Activated CD4-positive, alpha-beta T cell treated with anti-CD3 and anti-CD28 coated beads for 36 hours (primary cell): ENCODE results near the gene KLHL3. TPM values are rescaled to one million over a fixed set of nuclear protein-coding genes. Genes with fewer than 3 reads are reported as not detected.

Experiments
- ATAC-seq: fragments of 200-7000 bp; cut with Tn5 transposase; one replicate; pipeline ENCODE4 v1.10.0; 2021; ENCODE audit warnings: mild to moderate bottlenecking, moderate library complexity
- CTCF ChIA-PET: fragments of 350-600 bp; sonication (Branson Sonifier 250); formaldehyde crosslinking; loops from one replicate; lab custom pipeline; 2021; ENCODE audit warnings: antibody characterized with exemption; lab: Charles Lee
- POLR2A ChIA-PET: fragments of 350-600 bp; sonication (Branson Sonifier 250); formaldehyde crosslinking; loops from one replicate; lab custom pipeline; 2021; ENCODE audit warnings: antibody characterized with exemption, inconsistent platforms; lab: Charles Lee
- DNase-seq: peaks from one replicate; pipeline ENCODE4 v3.0.0-alpha.2; 2020
- H3K27ac Mint-ChIP-seq: one replicate; pipeline ENCODE4 v1.8.0; 2021; ENCODE audit warnings: mixed read lengths
- H3K27me3 Mint-ChIP-seq: one replicate; pipeline ENCODE4 v1.8.0; 2021; ENCODE audit warnings: mixed read lengths
- H3K36me3 Mint-ChIP-seq: one replicate; pipeline ENCODE4 v1.8.0; 2021; ENCODE audit warnings: low read depth, mixed read lengths
- H3K4me1 Mint-ChIP-seq: one replicate; pipeline ENCODE4 v1.8.0; 2021; ENCODE audit warnings: mixed read lengths
- H3K4me3 Mint-ChIP-seq: one replicate; pipeline ENCODE4 v1.8.0; 2021; ENCODE audit warnings: mild to moderate bottlenecking, moderate library complexity, mixed read lengths
- H3K9me3 Mint-ChIP-seq: one replicate; pipeline ENCODE4 v1.8.0; 2021; ENCODE audit warnings: low read depth, mixed read lengths
- intact Hi-C, 2 experiments: fragments of 100-400 bp; cut with DNase I in 1 of 2; cut with micrococcal nuclease in 1 of 2; formaldehyde crosslinking; loops; one replicate each; pipeline versions ENCODE4 v1.14.2 to v1.15.1; 2022 to 2024; cut with DNase I, micrococcal nuclease
- total RNA-seq, 2 experiments: library from RNA; stranded (reverse); gene quantifications; one replicate each; pipeline ENCODE4 v1.2.3, GENCODE V29; 2021

KLHL3 gene
- total RNA-seq, 2 experiments from 2014 or later = 6.8 to 10.8 TPM

- Mint-ChIP-seq H3K36me3 (peaks cover 6% of the 10 kb centered on the region), H3K4me3 (no peak overlapping the region), H3K4me1 (peaks cover 22% of the 10 kb centered on the region), H3K9me3 (no peaks in the 10 kb centered on the region), H3K27ac (no peak overlapping the region), H3K27me3 (no peaks in the 10 kb centered on the region)
- intact Hi-C loops = no loop called here
- CTCF ChIA-PET = interaction anchor here (0.7 to 1.4 kb wide), 2 partner anchors 69 to 84 kb away, joined by 3 to 5 read pairs; no protein-coding TSS in a partner anchor
- DNase-seq = no peak
- POLR2A ChIA-PET = no interaction called here
- no peak for ATAC-seq
Observed at GRCh38 chr5:137667341-137667740, 68.5 kb downstream of the KLHL3 start.

GRCh38 chr5:137666901-137667300 lies 69.0 kb downstream of the KLHL3 start:
- Mint-ChIP-seq H3K4me1 (peaks cover 25% of the 10 kb centered on the region), H3K9me3 (no peaks in the 10 kb centered on the region), H3K4me3 (no peak overlapping the region), H3K27me3 (no peaks in the 10 kb centered on the region), H3K27ac (peak overlapping the region; percentile 64), H3K36me3 (peaks cover 6% of the 10 kb centered on the region)
- CTCF ChIA-PET = interaction anchor here (0.7 to 2.5 kb wide), 4 partner anchors 38 to 85 kb away, joined by 3 to 23 read pairs (median 4); no protein-coding TSS in a partner anchor
- POLR2A ChIA-PET = interaction anchor here (1.3 kb wide), 1 partner anchor 85 kb away, joined by 3 read pairs; no protein-coding TSS in a partner anchor
- DNase-seq = no peak
- no peak for ATAC-seq
- intact Hi-C loops = no loop called here

- Mint-ChIP-seq H3K27ac (peak overlapping the region; percentile 64), H3K4me3 (no peak overlapping the region), H3K4me1 (peaks cover 29% of the 10 kb centered on the region), H3K36me3 (peaks cover 6% of the 10 kb centered on the region), H3K9me3 (no peaks in the 10 kb centered on the region), H3K27me3 (no peaks in the 10 kb centered on the region)
- DNase-seq (peak; percentile 9), ATAC-seq (peak; percentile 55)
- ChIA-PET POLR2A (interaction anchor here (1.3 kb wide), 1 partner anchor 85 kb away, joined by 3 read pairs; no protein-coding TSS in a partner anchor), CTCF (interaction anchor here (0.6 to 2.5 kb wide), 8 partner anchors 10 to 87 kb away, joined by 3 to 23 read pairs (median 3); no protein-coding TSS in a partner anchor)
- intact Hi-C loops = no loop called here
Observed at GRCh38 chr5:137666461-137666850, 69.4 kb downstream of the KLHL3 start.

GRCh38 chr5:137665678-137666460 lies 70.0 kb downstream of the KLHL3 start:
- intact Hi-C loops = no loop called here
- ATAC-seq = peak; percentile 100
- ChIA-PET POLR2A (interaction anchor here (1.3 kb wide), 1 partner anchor 86 kb away, joined by 3 read pairs; no protein-coding TSS in a partner anchor), CTCF (interaction anchor here (0.6 to 2.5 kb wide), 8 partner anchors 11 to 87 kb away, joined by 3 to 23 read pairs (median 3); no protein-coding TSS in a partner anchor)
- peak overlapping the region; percentile 64 for H3K27ac Mint-ChIP-seq
- peak; percentile 65 for DNase-seq
- peaks cover 31% of the 10 kb centered on the region for H3K4me1 Mint-ChIP-seq
- no peaks in the 10 kb centered on the region for H3K9me3 Mint-ChIP-seq
- H3K4me3 Mint-ChIP-seq = no peak overlapping the region
- H3K27me3 Mint-ChIP-seq = no peaks in the 10 kb centered on the region
- peaks cover 4% of the 10 kb centered on the region for H3K36me3 Mint-ChIP-seq

GRCh38 chr5:137660349-137660817 lies 75.5 kb downstream of the KLHL3 start:
- CTCF ChIA-PET = interaction anchor here (0.6 to 11.0 kb wide), 37 partner anchors 9 to 473 kb away, joined by 3 to 290 read pairs (median 5); partner anchors contain the start of genes KLHL3 and PKD2L2
- DNase-seq (peak; percentile 85), ATAC-seq (peak; percentile 96)
- H3K9me3 Mint-ChIP-seq = no peaks in the 10 kb centered on the region
- peaks cover 19% of the 10 kb centered on the region for H3K4me1 Mint-ChIP-seq
- H3K27me3 Mint-ChIP-seq = no peaks in the 10 kb centered on the region
- H3K4me3 Mint-ChIP-seq = no peak overlapping the region
- POLR2A ChIA-PET = interaction anchor here (0.5 to 1.2 kb wide), 4 partner anchors 21 to 94 kb away, joined by 3 to 6 read pairs (median 4); partner anchors contain the start of gene HNRNPA0
- no peaks in the 10 kb centered on the region for H3K36me3 Mint-ChIP-seq
- no peak overlapping the region for H3K27ac Mint-ChIP-seq
- intact Hi-C loops = loop anchor here (1.0 to 5.0 kb wide), 3 partner anchors 36 to 83 kb away; no protein-coding TSS in a partner anchor

- CTCF ChIA-PET = interaction anchor here (0.7 to 11.0 kb wide), 15 partner anchors 11 to 1674 kb away, joined by 3 to 290 read pairs (median 7); partner anchors contain the start of gene KLHL3
Observed at GRCh38 chr5:137659209-137659608, 76.7 kb downstream of the KLHL3 start.

GRCh38 chr5:137658324-137658723 lies 77.6 kb downstream of the KLHL3 start:
- intact Hi-C loops = no loop called here
- no peaks in the 10 kb centered on the region for H3K36me3 Mint-ChIP-seq
- ChIA-PET POLR2A (no interaction called here), CTCF (interaction anchor here (0.5 to 11.0 kb wide), 10 partner anchors 11 to 187 kb away, joined by 3 to 290 read pairs (median 4); partner anchors contain the start of gene KLHL3)
- H3K27me3 Mint-ChIP-seq = no peaks in the 10 kb centered on the region
- no peak for ATAC-seq
- H3K27ac Mint-ChIP-seq = no peak overlapping the region
- H3K4me1 Mint-ChIP-seq = peaks cover 17% of the 10 kb centered on the region
- H3K9me3 Mint-ChIP-seq = no peaks in the 10 kb centered on the region
- no peak overlapping the region for H3K4me3 Mint-ChIP-seq
- DNase-seq = no peak

More at GRCh38 chr5:137659209-137659608, 76.7 kb downstream of the KLHL3 start:
- POLR2A ChIA-PET = no interaction called here
- H3K9me3 Mint-ChIP-seq = no peaks in the 10 kb centered on the region
- peaks cover 17% of the 10 kb centered on the region for H3K4me1 Mint-ChIP-seq
- DNase-seq = no peak
- intact Hi-C loops = no loop called here
- H3K27ac Mint-ChIP-seq = no peak overlapping the region
- no peak for ATAC-seq
- no peak overlapping the region for H3K4me3 Mint-ChIP-seq
- H3K36me3 Mint-ChIP-seq = no peaks in the 10 kb centered on the region
- no peaks in the 10 kb centered on the region for H3K27me3 Mint-ChIP-seq

- no peak for ATAC-seq
- no peaks in the 10 kb centered on the region for H3K9me3 Mint-ChIP-seq
- CTCF ChIA-PET = interaction anchor here (0.9 to 11.0 kb wide), 4 partner anchors 16 to 85 kb away, joined by 3 to 290 read pairs (median 4); no protein-coding TSS in a partner anchor
Observed at GRCh38 chr5:137657073-137657472, 78.8 kb downstream of the KLHL3 start.

GRCh38 chr5:137656558-137656957 lies 79.3 kb downstream of the KLHL3 start:
- no peak overlapping the region for H3K27ac Mint-ChIP-seq
- no peaks in the 10 kb centered on the region for H3K9me3 Mint-ChIP-seq
- H3K4me1 Mint-ChIP-seq = peaks cover 10% of the 10 kb centered on the region
- H3K27me3 Mint-ChIP-seq = no peaks in the 10 kb centered on the region
- ChIA-PET CTCF (interaction anchor here (0.7 to 11.0 kb wide), 5 partner anchors 15 to 85 kb away, joined by 3 to 290 read pairs (median 4); no protein-coding TSS in a partner anchor), POLR2A (no interaction called here)
- H3K36me3 Mint-ChIP-seq = peaks cover 3% of the 10 kb centered on the region
- H3K4me3 Mint-ChIP-seq = no peak overlapping the region
- intact Hi-C loops = no loop called here
- no peak for ATAC-seq
- no peak for DNase-seq

More at GRCh38 chr5:137657073-137657472, 78.8 kb downstream of the KLHL3 start:
- Mint-ChIP-seq H3K27ac (no peak overlapping the region), H3K36me3 (peaks cover 3% of the 10 kb centered on the region), H3K27me3 (no peaks in the 10 kb centered on the region), H3K4me1 (peaks cover 14% of the 10 kb centered on the region), H3K4me3 (no peak overlapping the region)
- no peak for DNase-seq
- intact Hi-C loops = no loop called here
- POLR2A ChIA-PET = no interaction called here

GRCh38 chr5:137651022-137651421 lies 84.9 kb downstream of the KLHL3 start:
- Mint-ChIP-seq H3K27me3 (no peaks in the 10 kb centered on the region), H3K4me1 (no peaks in the 10 kb centered on the region), H3K36me3 (peaks cover 12% of the 10 kb centered on the region), H3K9me3 (no peaks in the 10 kb centered on the region), H3K27ac (no peak overlapping the region), H3K4me3 (no peak overlapping the region)
- intact Hi-C loops = no loop called here
- ChIA-PET POLR2A (no interaction called here), CTCF (interaction anchor here (1.6 to 1.9 kb wide), 2 partner anchors 9 to 21 kb away, joined by 5 to 9 read pairs; no protein-coding TSS in a partner anchor)
- DNase-seq = no peak
- no peak for ATAC-seq
